Bronchial epithelial cell (primary cell): ENCODE results near the gene YWHAE. TPM values are rescaled to one million over a fixed set of nuclear protein-coding genes. Genes with fewer than 3 reads are reported as not detected.

ENCODE experiments used
- DNase-seq: peaks from one replicate; pipeline ENCODE4 v3.0.0-alpha.2; 2010; ENCODE audit warnings: low read depth
- FAIRE-seq: peaks from 2 replicates; lab custom pipeline; 2011; peaks lifted over from hg19 to GRCh38; lab: Jason Lieb, UNC
- H3K27me3 ChIP-seq: 2 replicates; pipeline ENCODE4 v1.5.1; 2011; ENCODE audit warnings: low read length; ENCODE audit not compliant: control insufficient read depth, insufficient read depth
- H3K36me3 ChIP-seq: 2 replicates; pipeline ENCODE4 v1.5.1; 2011; ENCODE audit warnings: low read length; ENCODE audit not compliant: control insufficient read depth, insufficient read depth
- H3K4me3 ChIP-seq: 2 replicates; pipeline ENCODE4 v1.5.1; 2011; ENCODE audit warnings: mild to moderate bottlenecking, low read depth, low read length, control low read depth
- total RNA-seq: library from RNA; depleted of rRNA; stranded (reverse); fragments of >200 nt; gene quantifications from 2 replicates; pipeline ENCODE4 v1.2.1, GENCODE V29; 2014
- TF ChIP-seq, protein P1 (sequence below): IDR thresholded peaks from 2 replicates; pipeline ENCODE4 v1.5.1; 2011; ENCODE audit warnings: mild to moderate bottlenecking, moderate library complexity, low read length, control low read depth, inconsistent platforms; ENCODE audit not compliant: insufficient read depth, severe bottlenecking

YWHAE gene
- total RNA-seq, 1 donor from 2014 or later: 307 TPM

DNA sequence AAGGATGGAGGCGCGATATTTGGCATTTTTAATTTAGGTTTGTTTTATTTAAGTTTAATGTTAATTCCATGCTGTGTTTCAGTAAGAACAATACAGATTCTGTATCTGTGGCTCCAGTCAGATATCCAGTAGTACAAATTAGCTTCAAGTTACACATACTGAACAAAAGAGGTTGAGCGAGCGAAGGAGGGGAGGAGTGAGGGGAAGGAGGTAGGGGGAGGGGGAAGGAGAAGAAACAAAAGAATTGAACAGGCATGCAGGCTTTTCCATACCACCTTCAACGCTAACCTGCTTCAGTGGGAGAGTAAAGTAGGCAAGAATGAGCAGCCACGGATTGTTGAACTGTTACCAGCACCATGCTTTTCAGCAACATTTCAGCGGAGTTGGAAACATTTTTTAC is 55.5 kb downstream of the YWHAE start:
- DNase-seq: no peak
- H3K4me3 ChIP-seq: no peak overlapping the region
- no peak for FAIRE-seq
- peaks cover 9% of the 10 kb centered on the region for H3K36me3 ChIP-seq
- TF ChIP-seq, protein P1, sequence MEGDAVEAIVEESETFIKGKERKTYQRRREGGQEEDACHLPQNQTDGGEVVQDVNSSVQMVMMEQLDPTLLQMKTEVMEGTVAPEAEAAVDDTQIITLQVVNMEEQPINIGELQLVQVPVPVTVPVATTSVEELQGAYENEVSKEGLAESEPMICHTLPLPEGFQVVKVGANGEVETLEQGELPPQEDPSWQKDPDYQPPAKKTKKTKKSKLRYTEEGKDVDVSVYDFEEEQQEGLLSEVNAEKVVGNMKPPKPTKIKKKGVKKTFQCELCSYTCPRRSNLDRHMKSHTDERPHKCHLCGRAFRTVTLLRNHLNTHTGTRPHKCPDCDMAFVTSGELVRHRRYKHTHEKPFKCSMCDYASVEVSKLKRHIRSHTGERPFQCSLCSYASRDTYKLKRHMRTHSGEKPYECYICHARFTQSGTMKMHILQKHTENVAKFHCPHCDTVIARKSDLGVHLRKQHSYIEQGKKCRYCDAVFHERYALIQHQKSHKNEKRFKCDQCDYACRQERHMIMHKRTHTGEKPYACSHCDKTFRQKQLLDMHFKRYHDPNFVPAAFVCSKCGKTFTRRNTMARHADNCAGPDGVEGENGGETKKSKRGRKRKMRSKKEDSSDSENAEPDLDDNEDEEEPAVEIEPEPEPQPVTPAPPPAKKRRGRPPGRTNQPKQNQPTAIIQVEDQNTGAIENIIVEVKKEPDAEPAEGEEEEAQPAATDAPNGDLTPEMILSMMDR: no peak
- H3K27me3 ChIP-seq: no peaks in the 10 kb centered on the region

- Histone ChIP-seq H3K36me3 (peaks cover 9% of the 10 kb centered on the region), H3K27me3 (no peaks in the 10 kb centered on the region), H3K4me3 (no peak overlapping the region)
- TF ChIP-seq, protein P1: no peak
- no peak for FAIRE-seq
- no peak for DNase-seq
Observed at GRCh38 chr17:1343554-1343953, 56.5 kb downstream of the YWHAE start.

GRCh38 chr17:1340371-1340770 is 59.7 kb downstream of the YWHAE start:
- Histone ChIP-seq H3K4me3 (no peak overlapping the region), H3K36me3 (peaks cover 3% of the 10 kb centered on the region), H3K27me3 (no peaks in the 10 kb centered on the region)
- TF ChIP-seq, protein P1: no peak
- no peak for FAIRE-seq
- DNase-seq: no peak

DNA sequence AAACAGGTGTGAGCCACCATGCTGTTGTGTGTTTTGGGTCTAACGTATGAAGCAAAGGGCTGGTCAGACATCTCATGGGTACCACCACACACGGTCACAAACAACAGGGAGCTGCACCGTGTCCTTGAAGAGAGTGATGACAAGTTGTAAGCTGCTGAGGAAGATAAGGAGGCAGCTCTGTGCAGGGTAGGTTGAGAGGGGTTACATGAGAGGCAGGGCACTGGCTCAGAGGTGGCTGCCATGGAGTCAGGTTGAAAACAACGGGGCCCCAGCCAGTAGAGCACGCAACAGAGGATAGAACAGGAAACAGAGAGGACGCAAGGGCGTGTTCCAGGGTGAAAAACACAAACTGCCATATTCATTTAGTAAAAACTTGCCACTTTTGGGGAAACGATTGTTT is 68.3 kb downstream of the YWHAE start:
- FAIRE-seq (no peak), DNase-seq (no peak)
- no peaks in the 10 kb centered on the region for H3K27me3 ChIP-seq
- TF ChIP-seq, protein P1: no peak
- H3K4me3 ChIP-seq: no peak overlapping the region
- no peaks in the 10 kb centered on the region for H3K36me3 ChIP-seq

DNA sequence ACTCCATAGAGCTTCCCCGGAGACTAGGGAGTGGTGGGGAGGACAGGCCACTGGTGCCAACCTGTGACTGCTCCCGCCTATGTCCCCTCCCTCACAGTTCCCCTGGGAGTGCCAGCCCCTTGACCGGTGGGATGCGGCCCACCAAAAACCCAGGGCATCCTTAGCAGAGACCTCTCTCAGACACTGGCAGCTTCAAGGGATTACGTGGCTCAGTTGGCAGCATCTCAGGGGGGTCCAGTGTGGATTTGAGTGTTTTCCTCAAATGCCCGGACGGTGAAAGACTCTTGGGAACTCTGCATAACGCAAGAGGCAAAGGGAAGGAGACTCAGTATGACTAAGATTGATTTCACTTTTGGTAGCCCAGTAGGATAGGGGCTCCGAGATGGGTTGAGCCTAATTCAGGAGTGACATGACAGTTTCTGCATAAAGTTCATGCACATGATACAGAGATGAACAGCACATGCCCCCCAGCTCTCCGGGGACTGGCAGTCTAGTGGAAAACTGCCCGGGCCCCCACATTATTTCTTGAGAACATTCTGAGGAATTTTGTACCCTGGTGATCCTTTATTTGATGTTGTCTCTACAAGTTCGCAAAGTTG is 70.2 kb downstream of the YWHAE start:
- FAIRE-seq: no peak
- TF ChIP-seq, protein P1: no peak
- no peak for DNase-seq
- Histone ChIP-seq H3K27me3 (no peaks in the 10 kb centered on the region), H3K36me3 (no peaks in the 10 kb centered on the region), H3K4me3 (no peak overlapping the region)

GRCh38 chr17:1328437-1328836 is 71.6 kb downstream of the YWHAE start:
- H3K27me3 ChIP-seq: no peaks in the 10 kb centered on the region
- no peak for DNase-seq
- FAIRE-seq: peak; percentile 64
- no peak overlapping the region for H3K4me3 ChIP-seq
- TF ChIP-seq, protein P1: no peak
- H3K36me3 ChIP-seq: no peaks in the 10 kb centered on the region
